NCI-H526 treated with DMSO at 0.1 percent for 48 hours (cell line): ENCODE data around the gene INSRR.

ENCODE experiments used
- DNase-seq: peaks from one replicate; lab custom pipeline; 2025; lab: John Stamatoyannopoulos, UW

Gene INSRR

DNA sequence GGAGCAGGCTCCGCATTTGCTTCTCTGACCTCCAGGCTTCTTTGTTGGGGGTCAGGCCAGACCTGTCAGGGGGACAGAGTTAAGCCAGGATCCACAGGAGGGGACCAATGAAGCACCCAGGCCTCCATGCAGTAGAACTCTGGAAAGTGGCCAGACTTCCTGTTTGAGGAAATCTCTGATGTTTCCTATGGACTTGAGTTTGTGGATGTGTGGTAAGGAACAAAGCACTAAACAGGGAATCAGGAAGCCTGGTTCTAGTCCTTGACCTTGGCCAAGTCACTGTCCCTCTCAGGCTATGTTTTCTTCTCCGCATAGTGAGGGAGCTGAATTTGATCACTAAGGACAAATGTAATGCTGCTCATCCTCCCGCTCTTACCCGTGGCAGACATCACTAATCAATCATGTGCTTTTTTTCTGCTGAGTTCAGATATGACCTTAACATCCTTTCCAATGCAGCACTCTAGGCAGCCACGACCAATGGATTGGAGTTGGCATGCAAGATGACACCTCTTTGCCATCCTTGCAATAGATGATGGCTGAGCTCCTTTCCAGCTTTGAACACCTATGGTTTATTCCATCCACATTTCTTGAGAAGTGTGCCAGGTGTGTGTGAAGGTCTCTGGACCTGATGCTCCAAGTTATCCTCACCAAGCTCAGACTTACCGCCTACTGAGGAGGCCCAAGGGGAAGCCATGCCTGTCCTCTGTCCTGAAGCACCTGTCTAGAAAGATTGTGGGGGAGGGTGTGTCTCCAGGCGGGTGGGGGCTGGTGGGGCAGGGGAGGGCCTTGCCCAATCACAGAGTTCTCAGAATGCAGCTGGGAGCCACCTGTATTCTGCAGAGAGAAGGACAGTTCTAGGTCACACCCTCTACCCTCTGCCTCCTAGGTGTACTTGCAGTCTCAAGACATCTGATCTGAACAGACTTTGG is 52.1 kb downstream of the INSRR start:
- no peak for DNase-seq

DNA sequence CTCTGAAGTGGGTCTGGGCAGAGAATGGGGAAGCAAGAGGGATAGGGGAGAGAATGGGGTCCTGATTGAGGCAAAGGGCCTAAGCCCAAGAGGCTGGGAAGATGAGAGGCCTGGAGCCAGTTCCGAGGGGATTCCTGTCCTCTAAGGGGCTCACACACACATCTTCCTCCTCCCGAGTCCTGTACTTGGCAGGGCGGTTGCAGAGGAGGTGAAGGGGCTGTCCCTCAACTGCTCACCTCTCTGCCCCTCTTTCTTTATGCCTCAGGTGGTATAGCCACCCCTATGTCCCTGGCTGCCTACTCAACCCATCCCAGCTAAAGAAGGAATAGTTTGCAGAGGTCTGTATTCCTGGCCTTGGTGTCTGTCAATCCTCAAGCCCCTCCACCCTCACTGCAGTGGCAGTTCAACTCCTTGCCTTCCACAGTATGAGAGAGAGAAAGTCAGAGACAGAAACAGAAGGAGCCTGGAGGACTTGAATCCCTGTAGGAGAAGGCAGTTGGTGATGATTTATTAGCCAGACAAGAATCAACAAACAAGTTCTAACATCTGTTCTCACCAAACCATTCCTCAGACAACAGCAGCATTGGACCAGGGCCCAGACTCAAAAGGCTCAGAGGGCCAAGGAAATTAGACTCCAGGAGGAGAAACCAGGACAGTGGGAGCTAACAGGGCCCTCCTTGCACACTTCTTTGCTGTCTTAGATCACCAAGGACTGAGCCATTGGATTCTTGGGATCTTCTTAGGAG is 53.0 kb downstream of the INSRR start:
- no peak for DNase-seq

GRCh38 chr1:156804572-156805243 is 54.2 kb downstream of the INSRR start:
- DNase-seq: no peak

DNA sequence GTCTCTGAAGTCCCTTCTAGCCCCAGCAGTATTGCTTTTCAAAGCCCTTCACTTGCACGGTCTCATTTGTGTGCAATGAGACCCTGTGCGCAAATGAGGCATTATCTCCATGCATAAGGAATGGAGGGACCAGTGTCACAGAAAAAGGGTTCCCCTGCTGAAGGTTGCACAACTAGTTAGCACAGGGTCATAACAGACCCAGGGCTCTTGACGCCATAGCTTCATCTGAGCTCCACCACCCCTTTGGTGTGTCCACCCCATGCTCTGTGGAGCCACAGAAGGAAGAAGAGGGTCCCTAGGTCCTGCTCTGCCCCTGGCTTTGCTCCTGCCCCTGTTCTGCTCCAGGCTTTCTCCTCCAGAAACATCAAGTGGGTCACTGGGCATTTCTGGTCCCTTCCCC is 54.9 kb downstream of the INSRR start:
- DNase-seq: no peak

- no peak for DNase-seq
These were observed 55.6 kb downstream of the INSRR start for GRCh38 chr1:156803086-156803851.

DNA sequence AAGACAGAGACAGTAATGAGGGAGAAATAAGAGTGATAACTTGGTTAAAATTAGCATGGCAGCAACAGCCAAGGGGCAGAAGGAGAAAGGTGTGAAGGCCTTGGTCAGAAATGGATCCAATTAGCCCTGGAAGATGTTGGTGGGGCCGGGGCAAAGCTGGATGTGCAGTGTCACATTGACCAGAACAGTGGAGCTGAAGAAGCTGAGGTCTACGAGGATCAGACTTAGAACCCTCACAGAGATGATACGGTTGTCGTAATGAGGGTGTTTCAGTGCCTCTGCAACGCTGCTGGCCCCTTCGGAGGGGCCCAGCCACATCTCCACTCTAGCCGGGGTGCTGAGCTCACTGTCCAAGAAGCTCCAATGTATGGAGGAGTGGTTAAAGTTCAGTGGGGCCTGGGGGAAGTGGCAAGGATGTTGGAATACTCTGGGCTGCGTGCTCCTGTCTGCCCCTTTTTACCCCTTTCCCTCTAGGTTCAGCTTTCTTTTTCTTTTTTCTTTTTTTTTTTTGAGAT is 56.4 kb downstream of the INSRR start:
- DNase-seq: no peak

DNA sequence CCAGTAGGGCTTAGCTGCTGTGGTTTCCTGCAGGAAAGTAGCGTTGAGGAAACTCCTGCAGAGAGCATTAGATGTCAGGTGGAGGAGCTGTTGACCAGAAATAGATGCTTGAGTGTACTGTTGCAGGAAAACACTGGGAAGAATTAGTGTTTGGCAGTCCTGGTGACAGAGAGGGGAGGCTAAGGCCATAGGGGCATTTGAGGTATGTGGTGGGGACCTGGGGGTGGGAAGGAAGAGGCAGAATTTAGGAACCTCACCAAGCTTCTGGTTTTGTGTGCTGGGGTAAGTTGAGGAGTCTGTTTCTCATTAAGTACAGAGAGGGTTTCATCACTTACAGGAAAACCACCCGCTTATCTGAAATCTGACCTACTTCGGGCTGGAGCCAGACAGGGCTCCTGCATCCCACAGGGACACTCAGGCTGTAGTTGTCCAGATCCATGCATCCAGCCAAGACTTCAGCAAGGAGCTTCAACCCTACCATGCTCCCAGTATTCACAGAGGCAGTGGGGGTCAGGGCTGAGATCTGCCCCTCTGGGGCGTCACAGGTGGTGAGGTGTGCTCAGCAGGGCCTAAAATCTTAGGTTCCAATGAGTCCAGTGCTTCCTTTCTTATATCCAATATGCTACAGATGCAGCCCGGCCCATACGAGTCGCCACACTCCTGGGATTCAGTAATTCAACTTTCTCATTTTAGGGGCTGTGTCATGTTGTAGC is 57.4 kb downstream of the INSRR start:
- no peak for DNase-seq

GRCh38 chr1:156797212-156797871 is 61.6 kb downstream of the INSRR start:
- DNase-seq: peak; percentile 82

DNA sequence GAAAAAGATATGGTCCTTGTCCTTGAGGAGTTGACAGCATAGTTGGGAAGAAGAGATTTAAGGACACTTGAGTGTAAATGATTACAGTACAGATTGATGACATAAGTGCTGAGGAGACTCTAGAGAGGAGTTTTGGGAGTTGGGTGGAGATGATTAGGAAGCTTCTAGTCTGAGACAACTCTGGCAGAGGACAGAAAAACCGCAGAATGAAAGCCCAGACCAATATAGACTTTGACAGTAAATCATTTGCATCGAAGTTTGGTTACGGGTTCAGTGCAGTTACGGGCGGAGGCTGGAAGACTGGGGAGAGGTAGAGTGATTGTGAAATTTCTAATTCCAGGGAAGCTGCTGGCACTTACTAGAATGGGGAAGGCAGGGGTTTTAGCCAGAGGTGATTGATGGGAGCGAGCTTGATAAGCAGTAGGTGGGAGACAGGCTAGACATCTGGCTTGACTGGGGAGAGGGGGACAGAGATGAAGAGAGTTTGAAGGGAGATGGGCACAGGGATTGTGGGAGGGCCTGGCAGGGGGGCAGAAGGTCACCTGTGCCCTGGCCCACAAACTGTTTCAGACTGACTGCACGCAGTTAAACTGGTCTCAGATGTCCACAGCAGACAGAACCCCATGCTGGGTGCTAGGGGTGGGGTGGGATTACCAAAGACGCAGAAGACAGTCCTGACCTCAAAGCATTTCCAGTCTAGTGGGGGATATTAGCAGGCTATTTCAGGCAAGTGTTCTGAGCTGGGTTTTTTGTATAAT is 62.4 kb downstream of the INSRR start:
- DNase-seq: peak; percentile 55

- no peak for DNase-seq
These were observed 63.1 kb downstream of the INSRR start for GRCh38 chr1:156795787-156796186.

- no peak for DNase-seq
These were observed 63.6 kb downstream of the INSRR start for GRCh38 chr1:156795374-156795733.

DNA sequence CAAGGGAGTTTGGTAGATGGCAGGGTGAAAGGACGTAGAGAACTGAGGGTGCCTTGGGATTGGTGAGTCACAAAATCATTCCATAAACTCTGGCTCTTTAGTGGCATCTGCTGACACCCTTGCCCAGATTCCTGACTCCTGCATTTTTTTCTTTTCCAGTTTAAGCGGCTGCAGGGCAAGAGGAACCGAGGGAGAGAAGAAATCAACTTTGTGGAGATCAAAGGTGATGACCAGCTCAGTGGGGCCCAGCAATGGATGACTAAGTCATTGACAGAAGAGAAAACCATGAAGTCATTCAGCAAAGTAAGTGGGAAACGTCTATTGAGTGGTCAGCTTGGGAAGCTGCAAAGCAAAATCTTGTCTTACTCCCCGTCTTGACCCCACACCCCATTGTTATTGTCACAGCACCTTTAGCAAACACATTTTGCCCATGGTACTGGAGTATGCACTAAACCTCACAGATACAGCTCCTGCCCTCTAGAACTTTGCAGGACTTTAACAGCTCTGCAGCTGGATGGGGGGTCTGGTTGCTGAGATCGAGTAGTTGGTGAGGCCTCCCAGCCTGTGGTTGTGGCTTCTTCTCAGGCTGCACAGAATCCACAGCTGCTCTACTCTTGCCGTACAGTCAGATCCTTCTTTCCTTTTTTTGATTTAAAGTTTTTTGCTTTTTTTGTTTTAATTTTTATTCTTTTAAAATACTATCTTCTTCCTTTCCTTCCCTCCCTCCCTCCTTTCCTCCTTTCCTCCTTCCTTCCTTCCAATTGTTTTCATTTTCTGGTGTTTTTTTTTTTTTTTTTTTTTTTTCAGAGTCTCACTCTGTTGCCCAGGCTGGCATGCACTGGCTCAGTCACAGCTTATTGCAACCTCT is 64.2 kb downstream of the INSRR start:
- no peak for DNase-seq
